CD4-positive, alpha-beta T cell treated with Interleukin-15 for 1 hour (primary cell): Measurements from ENCODE around the gene FBXO5.
"Not testable (repeated sequence)": the region's sequence is repeated elsewhere in the genome, so short reads cannot be mapped to it uniquely, and the experiment has no call there.

Source experiments
- DNase-seq: peaks from one replicate; pipeline ENCODE4 v3.0.0-alpha.2; 2020

Gene FBXO5

GRCh38 chr6:152985300-152985699, 2.5 kb upstream of the FBXO5 start:
- not testable (repeated sequence) for DNase-seq

- no peak for DNase-seq
Observed at GRCh38 chr6:152984513-152984872, 1.7 kb upstream of the FBXO5 start.

GRCh38 chr6:152983637-152984512, 1.0 kb upstream of the FBXO5 start:
- peak; percentile 74 for DNase-seq

- no peak for DNase-seq
Observed at GRCh38 chr6:152981989-152982903, 595 bp downstream of the FBXO5 start.

GRCh38 chr6:152981219-152981618, 1.6 kb downstream of the FBXO5 start:
- no peak for DNase-seq

- no peak for DNase-seq
Observed at GRCh38 chr6:152980656-152981055, 2.2 kb downstream of the FBXO5 start.

- DNase-seq, result no peak
Observed at GRCh38 chr6:152979116-152979515, 3.7 kb downstream of the FBXO5 start.

GRCh38 chr6:152978058-152978457, 4.8 kb downstream of the FBXO5 start:
- DNase-seq, result no peak

- no peak for DNase-seq
Observed at GRCh38 chr6:152977556-152977955, 5.3 kb downstream of the FBXO5 start.

GRCh38 chr6:152976749-152977148, 6.1 kb downstream of the FBXO5 start:
- DNase-seq, result no peak

- DNase-seq, result peak; percentile 19
Observed at GRCh38 chr6:152975204-152975915, 7.5 kb downstream of the FBXO5 start.

GRCh38 chr6:152973916-152974315, 8.9 kb downstream of the FBXO5 start:
- DNase-seq, result no peak

GRCh38 chr6:152969688-152970418, 13.0 kb downstream of the FBXO5 start:
- no peak for DNase-seq

GRCh38 chr6:152966168-152966894, 16.5 kb downstream of the FBXO5 start:
- not testable (repeated sequence) for DNase-seq

- DNase-seq, result no peak
Observed at GRCh38 chr6:152959333-152959732, 23.5 kb downstream of the FBXO5 start.

- no peak for DNase-seq
Observed at GRCh38 chr6:152957796-152958195, 25.0 kb downstream of the FBXO5 start.

- DNase-seq, result no peak
Observed at GRCh38 chr6:152954443-152954842, 28.4 kb downstream of the FBXO5 start.

- DNase-seq, result no peak
Observed at GRCh38 chr6:152952866-152953509, 29.9 kb downstream of the FBXO5 start.

GRCh38 chr6:152952045-152952444, 30.8 kb downstream of the FBXO5 start:
- DNase-seq, result no peak

- no peak for DNase-seq
Observed at GRCh38 chr6:152950240-152950639, 32.6 kb downstream of the FBXO5 start.

- DNase-seq, result no peak
Observed at GRCh38 chr6:152948150-152948768, 34.6 kb downstream of the FBXO5 start.
